Measurements from ENCODE around the gene KRTAP10-11. TPM values are rescaled to one million over a fixed set of nuclear protein-coding genes. Genes with fewer than 3 reads are reported as not detected.

Gene KRTAP10-11
- total and polyA plus RNA-seq, 11 donors, result not detected

DNA sequence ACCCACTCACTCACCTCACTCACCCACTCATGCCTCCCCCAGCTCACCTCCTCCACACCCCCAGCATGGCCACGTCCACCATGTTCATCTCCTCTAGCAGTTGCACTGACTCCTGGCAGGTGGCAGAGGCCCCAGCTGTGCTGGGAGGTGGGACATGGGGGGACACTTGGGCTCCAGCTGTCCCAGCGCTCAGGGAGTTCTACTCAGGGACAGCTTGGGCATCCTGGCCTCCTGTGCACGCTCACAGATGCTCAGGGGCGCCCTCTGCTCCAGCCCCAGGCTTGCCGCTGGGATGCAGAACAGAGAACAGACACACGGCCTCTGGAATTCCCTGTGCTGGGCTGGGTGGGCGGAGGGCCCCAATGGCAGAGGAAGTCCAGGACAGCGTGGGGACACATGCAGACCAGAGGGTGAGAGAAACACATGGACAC is 29.1 kb upstream of the KRTAP10-11 start:
- WGBS, 4 donors, result 51 to 57% (median 54%) methylated on average over 8 of the region's 8 CpGs
- Histone ChIP-seq H3K9me3 (peaks cover 0 to 15% (median 2%) of the 10 kb centered on the region in 12 donors), H3K27me3 (peaks cover 0 to 5% (median 0%) of the 10 kb centered on the region in 9 donors), H3K27ac (no peak overlapping the region), H3K4me1 (peaks cover 0 to 8% (median 0%) of the 10 kb centered on the region in 12 donors), H3K36me3 (no peaks in the 10 kb centered on the region), H3K4me3 (no peak overlapping the region)
- no peak for TF ChIP-seq POLR2A (IDR thresholded peaks at IDR 0.05)
- TF ChIP-seq, protein P1, sequence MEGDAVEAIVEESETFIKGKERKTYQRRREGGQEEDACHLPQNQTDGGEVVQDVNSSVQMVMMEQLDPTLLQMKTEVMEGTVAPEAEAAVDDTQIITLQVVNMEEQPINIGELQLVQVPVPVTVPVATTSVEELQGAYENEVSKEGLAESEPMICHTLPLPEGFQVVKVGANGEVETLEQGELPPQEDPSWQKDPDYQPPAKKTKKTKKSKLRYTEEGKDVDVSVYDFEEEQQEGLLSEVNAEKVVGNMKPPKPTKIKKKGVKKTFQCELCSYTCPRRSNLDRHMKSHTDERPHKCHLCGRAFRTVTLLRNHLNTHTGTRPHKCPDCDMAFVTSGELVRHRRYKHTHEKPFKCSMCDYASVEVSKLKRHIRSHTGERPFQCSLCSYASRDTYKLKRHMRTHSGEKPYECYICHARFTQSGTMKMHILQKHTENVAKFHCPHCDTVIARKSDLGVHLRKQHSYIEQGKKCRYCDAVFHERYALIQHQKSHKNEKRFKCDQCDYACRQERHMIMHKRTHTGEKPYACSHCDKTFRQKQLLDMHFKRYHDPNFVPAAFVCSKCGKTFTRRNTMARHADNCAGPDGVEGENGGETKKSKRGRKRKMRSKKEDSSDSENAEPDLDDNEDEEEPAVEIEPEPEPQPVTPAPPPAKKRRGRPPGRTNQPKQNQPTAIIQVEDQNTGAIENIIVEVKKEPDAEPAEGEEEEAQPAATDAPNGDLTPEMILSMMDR (IDR thresholded peaks at IDR 0.05), result no peak
- intact Hi-C loops (cut with DNase I), result loop anchor here in 1 of 10 donors (5.0 kb wide), 1 partner anchor 175 kb away; no protein-coding TSS in a partner anchor
- ATAC-seq (no peak), DNase-seq (no peak)

DNA sequence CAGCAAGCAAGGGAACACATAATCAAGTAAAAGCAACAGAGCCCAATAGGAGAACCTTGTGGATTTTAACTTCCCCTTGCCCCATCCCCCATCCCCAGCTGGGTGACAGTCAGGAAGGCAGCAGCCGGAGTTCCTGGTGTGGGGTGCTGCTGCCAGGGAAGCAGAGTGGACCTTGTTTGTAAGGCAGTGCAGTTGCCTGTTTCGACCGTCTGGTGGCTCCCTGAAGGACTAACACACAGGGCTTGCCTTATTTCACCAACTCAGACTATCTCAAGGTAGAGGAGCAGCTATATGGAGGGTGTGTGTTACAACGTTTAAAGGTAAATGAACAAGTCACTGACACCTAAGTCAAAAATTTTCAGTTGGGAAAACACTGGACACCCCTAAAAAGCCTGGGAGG is 27.7 kb upstream of the KRTAP10-11 start:
- no peaks in the 10 kb centered on the region for H3K36me3 ChIP-seq
- peak in 4 of 5 donors; percentile 39 to 59 (median 55) for DNase-seq
- H3K4me3 ChIP-seq, result no peak overlapping the region
- intact Hi-C loops (cut with DNase I), result loop anchor here in 2 of 10 donors (2.0 to 5.0 kb wide), 2 partner anchors 174 kb away; no protein-coding TSS in a partner anchor
- TF ChIP-seq POLR2A (IDR thresholded peaks at IDR 0.05), result no peak
- TF ChIP-seq, protein P1 (IDR thresholded peaks at IDR 0.05), result peak in 9 of 12 donors; percentile 12 to 52 (median 29)
- 10 to 29% (median 21%) methylated on average over 4 of the region's 4 CpGs for WGBS, 4 donors
- ATAC-seq, result peak in 3 of 4 donors; percentile 67 to 89 (median 69)
- peaks cover 0 to 5% (median 0%) of the 10 kb centered on the region in 9 donors for H3K27me3 ChIP-seq
- peaks cover 0 to 8% (median 0%) of the 10 kb centered on the region in 12 donors for H3K4me1 ChIP-seq
- peak overlapping the region in 1 of 12 donors; percentile 73 for H3K27ac ChIP-seq
- H3K9me3 ChIP-seq, result peaks cover 0 to 29% (median 6%) of the 10 kb centered on the region in 12 donors

DNA sequence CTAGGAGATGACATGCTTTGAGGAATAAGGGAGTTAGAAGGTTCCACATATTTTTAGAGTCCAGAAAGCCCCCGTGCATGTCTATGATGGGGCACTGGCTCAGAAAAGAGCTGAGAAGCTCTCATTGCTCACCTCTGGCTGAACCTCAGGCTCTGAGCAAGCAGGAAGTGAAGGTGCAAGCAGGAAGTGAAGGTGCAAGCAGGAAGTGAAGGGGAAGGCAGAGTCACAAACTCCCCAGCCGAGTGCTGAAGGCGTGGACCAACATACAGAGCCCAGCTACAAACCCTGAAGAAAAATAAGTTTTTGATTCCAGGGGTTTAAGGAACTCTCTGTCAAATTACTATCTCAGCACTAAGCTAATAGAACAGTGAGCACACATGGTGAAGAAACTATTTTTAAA is 27.3 kb upstream of the KRTAP10-11 start:
- intact Hi-C loops (cut with DNase I), result loop anchor here in 2 of 10 donors (2.0 to 5.0 kb wide), 2 partner anchors 173 to 174 kb away; no protein-coding TSS in a partner anchor
- Histone ChIP-seq H3K9me3 (peaks cover 0 to 33% (median 10%) of the 10 kb centered on the region in 12 donors), H3K27me3 (peaks cover 0 to 5% (median 0%) of the 10 kb centered on the region in 9 donors), H3K4me1 (peaks cover 0 to 8% (median 0%) of the 10 kb centered on the region in 12 donors), H3K36me3 (no peaks in the 10 kb centered on the region), H3K4me3 (no peak overlapping the region), H3K27ac (peak overlapping the region in 1 of 12 donors; percentile 73)
- DNase-seq (no peak), ATAC-seq (peak in 1 of 4 donors; percentile 34)
- 50 to 66% (median 61%) methylated on average over 3 of the region's 3 CpGs for WGBS, 4 donors
- no peak for TF ChIP-seq POLR2A (IDR thresholded peaks at IDR 0.05)
- TF ChIP-seq, protein P1 (IDR thresholded peaks at IDR 0.05), result no peak

DNA sequence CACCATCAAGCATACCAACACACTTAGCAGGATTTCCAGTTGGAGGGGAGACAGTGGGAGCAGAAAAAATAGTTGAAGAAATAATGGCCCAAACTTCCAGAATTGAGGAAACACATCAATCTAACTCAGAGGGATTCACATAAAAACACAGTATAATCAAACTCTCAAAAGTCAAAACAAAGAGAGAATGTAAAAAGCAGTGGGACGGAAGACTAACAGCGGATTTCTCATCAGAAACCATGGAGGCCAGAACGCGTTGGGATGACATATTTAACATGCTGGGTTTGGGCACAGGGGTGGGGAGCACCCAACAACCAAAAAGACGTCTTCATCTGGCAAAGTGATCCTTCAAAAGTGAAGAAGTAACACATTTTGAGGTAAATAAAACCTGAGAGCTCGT is 26.3 kb upstream of the KRTAP10-11 start:
- TF ChIP-seq POLR2A (IDR thresholded peaks at IDR 0.05), result no peak
- TF ChIP-seq, protein P1 (IDR thresholded peaks at IDR 0.05), result no peak
- H3K36me3 ChIP-seq, result no peaks in the 10 kb centered on the region
- H3K27ac ChIP-seq, result peak overlapping the region in 1 of 12 donors; percentile 73
- peaks cover 0 to 42% (median 13%) of the 10 kb centered on the region in 12 donors for H3K9me3 ChIP-seq
- ATAC-seq, result no peak
- WGBS, 4 donors, result 83 to 90% (median 86%) methylated on average over 6 of the region's 6 CpGs
- DNase-seq, result no peak
- intact Hi-C loops (cut with DNase I), result loop anchor here in 2 of 10 donors (2.0 to 10.0 kb wide), 4 partner anchors 95 to 173 kb away; partner anchors contain the start of gene TSPEAR (in 1 of the 2)
- peaks cover 0 to 8% (median 0%) of the 10 kb centered on the region in 12 donors for H3K4me1 ChIP-seq
- H3K4me3 ChIP-seq, result no peak overlapping the region
- H3K27me3 ChIP-seq, result peaks cover 0 to 3% (median 0%) of the 10 kb centered on the region in 9 donors
